ENCODE measurements around the gene XNDC1N.

DNA sequence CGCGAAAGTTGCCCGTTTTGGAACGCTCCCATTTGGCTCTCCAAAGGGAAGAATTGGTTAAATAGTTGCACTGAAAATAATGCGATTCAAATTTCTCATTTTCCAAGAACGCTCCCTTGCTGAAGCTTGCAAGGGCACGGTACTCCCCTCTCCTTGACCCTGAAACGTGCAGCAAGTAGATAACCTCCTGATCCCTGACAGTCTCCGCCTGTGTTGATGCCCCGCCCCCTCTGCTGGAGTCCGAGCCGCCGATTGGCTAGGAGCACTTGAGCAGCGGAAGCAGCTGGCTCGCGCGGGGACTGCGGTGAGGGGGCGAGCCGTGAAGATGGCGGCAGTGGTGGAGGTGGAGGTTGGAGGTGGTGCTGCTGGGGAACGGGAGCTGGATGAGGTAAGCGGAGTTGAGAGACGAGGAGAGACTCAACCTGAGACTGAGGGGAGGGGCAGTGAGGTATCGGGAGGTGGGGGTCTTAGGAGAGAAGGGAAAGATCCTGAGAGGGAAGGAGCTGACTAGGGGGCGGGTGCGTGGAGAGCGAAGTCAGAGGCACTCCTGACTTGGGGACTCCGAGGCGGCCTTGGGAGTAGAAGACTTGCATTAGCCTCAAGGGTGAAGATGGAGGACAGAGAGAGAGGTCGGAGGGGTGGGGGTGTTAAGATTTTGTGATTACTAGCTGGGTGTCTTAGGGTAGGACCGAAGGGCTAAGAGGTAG lies 496 bp upstream of the XNDC1N start, which contains the start of gene RNF121:
- TF ChIP-seq CTCF (IDR thresholded peaks at IDR 0.05 in 8 of 11, conservative IDR thresholded peaks at IDR 0.05 in 3 of 11) (no peak), POLR2AphosphoS5 (IDR thresholded peaks at IDR 0.05) (peak; percentile 92 to 94 (median 93)), POLR2A (IDR thresholded peaks at IDR 0.05) (no peak)

Data from spleen (tissue), 7 donors.